ENCODE results near the gene AFF3.

Gene AFF3

DNA sequence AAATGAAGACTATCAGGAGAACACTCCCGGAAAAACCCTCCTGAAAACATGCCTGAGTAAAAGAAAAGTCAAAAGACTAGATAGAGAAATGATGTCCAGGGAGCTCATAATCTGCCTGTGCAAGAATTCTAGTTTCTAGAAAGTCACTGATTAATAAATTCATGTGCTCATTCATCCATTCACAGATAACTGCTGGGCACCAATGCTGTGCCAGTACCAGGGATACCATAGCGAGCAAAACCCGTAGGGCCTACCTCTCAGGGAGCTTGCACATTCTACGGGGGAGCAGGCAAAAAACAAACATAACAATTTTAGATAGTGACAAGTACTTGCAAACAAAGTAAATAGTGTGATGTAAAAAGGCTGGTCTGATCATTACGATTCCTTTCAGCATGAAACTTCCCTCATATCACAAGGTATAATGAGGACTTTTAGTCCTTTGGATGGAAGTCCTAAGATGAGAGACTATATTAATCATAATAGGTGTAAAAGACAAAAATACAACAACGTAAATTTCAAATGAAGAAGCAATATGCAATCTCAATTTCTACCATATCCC lies 289.9 kb downstream of the AFF3 start:
- H4K20me1 ChIP-seq (ENCODE audit: insufficient read depth, low read length) = peaks cover 15% of the 10 kb centered on the region
- no peaks in the 10 kb centered on the region for H3K27me3 ChIP-seq (ENCODE audit: low read depth, low read length)
- TF ChIP-seq EZH2phosphoT487 (IDR thresholded peaks at IDR 0.05; ENCODE audit: low read depth) = no peak
- H3K79me2 ChIP-seq (ENCODE audit: low read length) = no peaks in the 10 kb centered on the region
- peaks cover 4% of the 10 kb centered on the region for H3K36me3 ChIP-seq (replicated peaks; ENCODE audit: low read depth, low read length)
- H3K4me2 ChIP-seq (ENCODE audit: low read length) = no peak overlapping the region
- H2AFZ ChIP-seq (ENCODE audit: low read depth, low read length) = no peak overlapping the region
- peaks cover 4% of the 10 kb centered on the region; the same call in 1 of the 2 replicates for H3K4me1 ChIP-seq (ENCODE audit: low read length)
- no peak overlapping the region for H3K27ac ChIP-seq (ENCODE audit: low read length)
- no peak overlapping the region for H3K9ac ChIP-seq (ENCODE audit: low read length)
- no peaks in the 10 kb centered on the region for H3K9me3 ChIP-seq (ENCODE audit: insufficient read depth, low read length)
- no peak overlapping the region for H3K4me3 ChIP-seq (ENCODE audit: low read length)

GRCh38 chr2:99851811-99852210 lies 290.6 kb downstream of the AFF3 start:
- Histone ChIP-seq H3K79me2 (ENCODE audit: low read length) (no peaks in the 10 kb centered on the region), H4K20me1 (ENCODE audit: insufficient read depth, low read length) (peaks cover 13% of the 10 kb centered on the region), H3K4me1 (ENCODE audit: low read length) (peaks cover under 1% of the 10 kb centered on the region; the same call in 1 of the 2 replicates), H3K4me3 (ENCODE audit: low read length) (no peak overlapping the region), H3K27me3 (ENCODE audit: low read depth, low read length) (no peaks in the 10 kb centered on the region), H2AFZ (ENCODE audit: low read depth, low read length) (no peak overlapping the region), H3K9ac (ENCODE audit: low read length) (no peak overlapping the region), H3K9me3 (ENCODE audit: insufficient read depth, low read length) (no peaks in the 10 kb centered on the region), H3K27ac (ENCODE audit: low read length) (no peak overlapping the region), H3K36me3 (replicated peaks; ENCODE audit: low read depth, low read length) (peaks cover 4% of the 10 kb centered on the region), H3K4me2 (ENCODE audit: low read length) (no peak overlapping the region)
- TF ChIP-seq EZH2phosphoT487 (IDR thresholded peaks at IDR 0.05; ENCODE audit: low read depth) (no peak), CTCF (IDR thresholded peaks at IDR 0.05; ENCODE audit: low read depth, low read length) (no peak)

GRCh38 chr2:99851089-99851488 lies 291.3 kb downstream of the AFF3 start:
- Histone ChIP-seq H3K9ac (ENCODE audit: low read length) (no peak overlapping the region), H3K27ac (ENCODE audit: low read length) (no peak overlapping the region), H3K4me2 (ENCODE audit: low read length) (no peak overlapping the region), H2AFZ (ENCODE audit: low read depth, low read length) (no peak overlapping the region), H3K4me1 (ENCODE audit: low read length) (no peaks in the 10 kb centered on the region), H3K36me3 (replicated peaks; ENCODE audit: low read depth, low read length) (peaks cover 4% of the 10 kb centered on the region), H3K9me3 (ENCODE audit: insufficient read depth, low read length) (no peaks in the 10 kb centered on the region), H3K27me3 (ENCODE audit: low read depth, low read length) (no peaks in the 10 kb centered on the region), H3K4me3 (ENCODE audit: low read length) (no peak overlapping the region), H3K79me2 (ENCODE audit: low read length) (no peaks in the 10 kb centered on the region), H4K20me1 (ENCODE audit: insufficient read depth, low read length) (peaks cover 13% of the 10 kb centered on the region)
- TF ChIP-seq EZH2phosphoT487 (IDR thresholded peaks at IDR 0.05; ENCODE audit: low read depth) = no peak
- TF ChIP-seq CTCF (IDR thresholded peaks at IDR 0.05; ENCODE audit: low read depth, low read length) = no peak

DNA sequence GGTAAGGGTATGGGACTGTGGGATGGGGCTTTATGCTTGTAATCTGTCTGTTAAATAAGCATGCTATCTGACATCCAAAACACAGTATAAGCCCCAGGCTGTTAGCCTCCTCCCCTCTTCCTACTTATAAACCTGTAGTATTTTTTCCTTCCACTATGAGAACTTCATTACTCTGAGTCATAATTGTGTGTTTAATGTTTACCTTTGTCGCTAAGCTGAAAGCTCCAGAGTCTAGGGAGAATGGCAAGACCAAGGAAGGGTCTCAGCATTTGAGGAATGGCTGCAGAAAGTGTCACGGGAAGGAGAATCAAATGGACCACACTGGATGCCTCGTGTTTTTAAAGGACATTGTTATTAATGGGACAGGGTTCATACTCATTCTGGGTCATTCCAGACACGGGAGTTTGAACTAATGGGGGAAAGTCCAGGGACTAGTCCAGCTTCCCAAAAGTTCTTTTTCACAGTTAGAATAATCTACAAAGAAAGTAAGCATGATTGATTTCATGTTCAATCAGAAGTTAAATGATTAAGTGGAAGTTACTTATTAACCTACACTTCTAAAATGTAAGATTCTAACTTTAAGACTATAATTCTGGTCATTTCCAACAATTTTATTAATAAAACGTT lies 292.2 kb downstream of the AFF3 start:
- Histone ChIP-seq H2AFZ (ENCODE audit: low read depth, low read length) (no peak overlapping the region), H3K27ac (ENCODE audit: low read length) (no peak overlapping the region), H3K36me3 (replicated peaks; ENCODE audit: low read depth, low read length) (peaks cover 4% of the 10 kb centered on the region), H3K27me3 (ENCODE audit: low read depth, low read length) (no peaks in the 10 kb centered on the region), H3K4me3 (ENCODE audit: low read length) (no peak overlapping the region), H4K20me1 (ENCODE audit: insufficient read depth, low read length) (peaks cover 13% of the 10 kb centered on the region), H3K4me1 (ENCODE audit: low read length) (no peaks in the 10 kb centered on the region), H3K9ac (ENCODE audit: low read length) (no peak overlapping the region), H3K4me2 (ENCODE audit: low read length) (no peak overlapping the region), H3K9me3 (ENCODE audit: insufficient read depth, low read length) (no peaks in the 10 kb centered on the region), H3K79me2 (ENCODE audit: low read length) (no peaks in the 10 kb centered on the region)
- TF ChIP-seq CTCF (IDR thresholded peaks at IDR 0.05; ENCODE audit: low read depth, low read length) (no peak), EZH2phosphoT487 (IDR thresholded peaks at IDR 0.05; ENCODE audit: low read depth) (no peak)
